ENCODE measurements around the gene CDK16. TPM values are rescaled to one million over a fixed set of nuclear protein-coding genes. Genes with fewer than 3 reads are reported as not detected.

CDK16 gene
- total RNA-seq, 6 experiments from 2014 or later: 106 to 128 (median 114) TPM

GRCh38 chrX:47172549-47172948, 45.9 kb upstream of the CDK16 start:
- peaks cover 3% of the 10 kb centered on the region; the same call in 1 of the 2 replicates for H3K27me3 Mint-ChIP-seq (ENCODE audit: insufficient read depth)
- DNase-seq: no peak
- H3K27ac Mint-ChIP-seq: no peak overlapping the region
- H3K36me3 Mint-ChIP-seq (ENCODE audit: low read depth): no peaks in the 10 kb centered on the region
- TF ChIP-seq, protein P1, sequence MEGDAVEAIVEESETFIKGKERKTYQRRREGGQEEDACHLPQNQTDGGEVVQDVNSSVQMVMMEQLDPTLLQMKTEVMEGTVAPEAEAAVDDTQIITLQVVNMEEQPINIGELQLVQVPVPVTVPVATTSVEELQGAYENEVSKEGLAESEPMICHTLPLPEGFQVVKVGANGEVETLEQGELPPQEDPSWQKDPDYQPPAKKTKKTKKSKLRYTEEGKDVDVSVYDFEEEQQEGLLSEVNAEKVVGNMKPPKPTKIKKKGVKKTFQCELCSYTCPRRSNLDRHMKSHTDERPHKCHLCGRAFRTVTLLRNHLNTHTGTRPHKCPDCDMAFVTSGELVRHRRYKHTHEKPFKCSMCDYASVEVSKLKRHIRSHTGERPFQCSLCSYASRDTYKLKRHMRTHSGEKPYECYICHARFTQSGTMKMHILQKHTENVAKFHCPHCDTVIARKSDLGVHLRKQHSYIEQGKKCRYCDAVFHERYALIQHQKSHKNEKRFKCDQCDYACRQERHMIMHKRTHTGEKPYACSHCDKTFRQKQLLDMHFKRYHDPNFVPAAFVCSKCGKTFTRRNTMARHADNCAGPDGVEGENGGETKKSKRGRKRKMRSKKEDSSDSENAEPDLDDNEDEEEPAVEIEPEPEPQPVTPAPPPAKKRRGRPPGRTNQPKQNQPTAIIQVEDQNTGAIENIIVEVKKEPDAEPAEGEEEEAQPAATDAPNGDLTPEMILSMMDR (IDR thresholded peaks at IDR 0.05): no peak
- H3K4me3 Mint-ChIP-seq: no peak overlapping the region
- H3K9me3 Mint-ChIP-seq: no peaks in the 10 kb centered on the region
- H3K4me1 Mint-ChIP-seq (ENCODE audit: low read depth): no peaks in the 10 kb centered on the region

DNA sequence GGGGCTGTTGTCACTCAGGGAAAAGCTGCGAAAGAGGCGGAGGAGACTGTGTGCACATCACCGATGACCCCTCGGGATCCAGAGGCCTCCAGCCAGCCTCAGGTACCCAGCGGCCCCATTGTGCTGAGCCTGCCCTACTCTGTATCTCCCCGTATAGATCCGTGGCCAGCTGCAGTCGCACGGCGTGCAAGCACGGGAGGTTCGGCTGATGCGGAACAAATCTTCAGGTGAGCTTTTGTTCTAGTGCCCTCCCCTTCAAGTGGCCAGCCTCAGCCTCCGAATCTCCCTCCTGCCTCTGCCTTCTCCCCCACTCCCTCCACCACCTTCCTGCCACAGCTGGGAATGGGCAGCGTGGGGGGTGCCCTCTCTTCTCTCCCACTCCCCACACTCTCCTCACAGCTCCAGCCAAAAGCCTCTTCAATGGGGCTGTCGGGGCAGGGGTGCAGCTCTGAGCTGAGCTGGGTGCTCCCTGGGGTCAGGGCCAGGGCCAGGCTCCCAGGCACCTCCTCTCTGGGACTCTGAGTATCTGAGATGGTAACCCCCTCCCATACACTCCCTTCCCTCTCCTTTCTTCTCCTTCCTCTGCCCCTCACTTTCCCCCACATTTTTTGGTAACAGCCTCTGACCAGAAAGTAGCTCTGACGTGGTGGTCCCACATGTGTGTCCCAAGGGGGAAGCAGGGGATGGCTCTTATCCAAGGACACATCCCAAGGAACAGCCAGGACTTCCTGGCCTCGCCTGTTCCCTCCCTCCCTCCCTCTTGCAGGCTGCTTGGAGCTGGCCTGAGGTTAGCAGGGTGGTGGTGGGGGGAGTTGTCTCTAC, 45.3 kb upstream of the CDK16 start:
- Mint-ChIP-seq H3K27me3 (ENCODE audit: insufficient read depth) (peaks cover 1% of the 10 kb centered on the region; the same call in 1 of the 2 replicates), H3K36me3 (ENCODE audit: low read depth) (no peaks in the 10 kb centered on the region), H3K4me3 (no peak overlapping the region), H3K9me3 (no peaks in the 10 kb centered on the region), H3K27ac (no peak overlapping the region), H3K4me1 (ENCODE audit: low read depth) (no peaks in the 10 kb centered on the region)
- TF ChIP-seq, protein P1 (IDR thresholded peaks at IDR 0.05): no peak
- DNase-seq: no peak

DNA sequence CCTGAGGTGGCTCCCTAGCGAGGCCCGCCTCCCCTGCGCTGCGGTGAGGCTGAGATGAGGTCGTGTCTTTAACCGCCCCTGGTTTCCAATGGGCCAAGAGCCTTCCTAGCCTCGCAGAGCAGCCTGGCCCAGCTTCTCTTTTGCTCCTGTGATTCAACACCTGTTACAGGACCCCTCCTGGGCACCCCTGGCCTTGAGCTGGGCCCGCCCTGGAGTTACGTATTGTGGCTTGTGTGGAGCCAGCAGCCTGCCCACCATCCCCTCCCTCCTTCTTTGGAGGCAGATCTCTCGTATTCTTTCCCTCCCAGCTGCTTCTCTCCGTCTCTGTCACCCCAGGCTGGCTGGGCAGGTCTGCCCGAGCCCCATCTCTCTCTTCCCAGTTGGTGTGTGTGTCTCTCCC, 44.1 kb upstream of the CDK16 start:
- Mint-ChIP-seq H3K9me3 (no peaks in the 10 kb centered on the region), H3K27ac (no peak overlapping the region), H3K36me3 (ENCODE audit: low read depth) (peaks cover 2% of the 10 kb centered on the region; the same call in 1 of the 2 replicates), H3K4me1 (ENCODE audit: low read depth) (peaks cover 9% of the 10 kb centered on the region), H3K4me3 (no peak overlapping the region), H3K27me3 (ENCODE audit: insufficient read depth) (peaks cover 1% of the 10 kb centered on the region; the same call in 1 of the 2 replicates)
- DNase-seq: no peak
- TF ChIP-seq, protein P1 (IDR thresholded peaks at IDR 0.05): no peak

GRCh38 chrX:47174846-47175587, 43.5 kb upstream of the CDK16 start:
- TF ChIP-seq, protein P1 (IDR thresholded peaks at IDR 0.05): no peak
- peaks cover 13% of the 10 kb centered on the region for H3K4me1 Mint-ChIP-seq (ENCODE audit: low read depth)
- peaks cover 5% of the 10 kb centered on the region; the same call in 1 of the 2 replicates for H3K36me3 Mint-ChIP-seq (ENCODE audit: low read depth)
- H3K9me3 Mint-ChIP-seq: no peaks in the 10 kb centered on the region
- peaks cover 1% of the 10 kb centered on the region for H3K27me3 Mint-ChIP-seq (ENCODE audit: insufficient read depth)
- no peak overlapping the region for H3K27ac Mint-ChIP-seq
- no peak for DNase-seq
- no peak overlapping the region for H3K4me3 Mint-ChIP-seq

DNA sequence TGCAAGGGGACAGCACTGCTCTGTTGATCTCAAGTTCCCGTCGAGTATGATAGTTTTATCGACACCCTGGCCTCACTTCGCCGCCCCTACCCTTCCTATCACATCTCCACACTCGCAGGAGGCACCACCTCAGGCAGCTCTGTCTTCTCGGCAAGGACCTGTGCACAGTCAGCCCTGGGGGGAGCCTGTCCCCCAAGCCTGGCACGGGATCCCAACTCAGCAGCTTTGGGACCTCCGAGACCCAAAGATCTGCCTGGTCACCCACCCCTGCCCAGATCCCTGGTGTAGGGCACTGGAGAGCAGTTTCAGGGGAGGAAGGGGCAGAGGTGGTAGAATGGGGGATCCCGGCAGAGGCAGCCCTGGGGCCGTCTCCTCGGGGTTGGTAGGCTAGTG, 42.9 kb upstream of the CDK16 start:
- no peak for DNase-seq
- peaks cover 1% of the 10 kb centered on the region for H3K27me3 Mint-ChIP-seq (ENCODE audit: insufficient read depth)
- no peak overlapping the region for H3K4me3 Mint-ChIP-seq
- H3K36me3 Mint-ChIP-seq (ENCODE audit: low read depth): peaks cover 5% of the 10 kb centered on the region; the same call in 1 of the 2 replicates
- H3K4me1 Mint-ChIP-seq (ENCODE audit: low read depth): peaks cover 13% of the 10 kb centered on the region
- H3K27ac Mint-ChIP-seq: no peak overlapping the region
- no peaks in the 10 kb centered on the region for H3K9me3 Mint-ChIP-seq
- TF ChIP-seq, protein P1 (IDR thresholded peaks at IDR 0.05): no peak
